Erythroblast (primary cell): ENCODE results near the gene TPD52L1.
A peak's percentile ranks its signal among the peaks of the same experiment; 100 is the strongest.

ENCODE experiments used
- DNase-seq, 2 experiments: peaks; one replicate each; lab custom pipeline; 2025; lab: John Stamatoyannopoulos, UW
- GATA1 ChIP-seq: IDR thresholded peaks from 2 replicates; pipeline ENCODE4 v1.6.1; 2011; ENCODE audit warnings: low read depth, mild to moderate bottlenecking, control low read depth, low read length, moderate library complexity
- POLR2A ChIP-seq: IDR thresholded peaks from 2 replicates; pipeline ENCODE4 v1.6.1; 2011; ENCODE audit warnings: mild to moderate bottlenecking, low read length

TPD52L1 gene

DNA sequence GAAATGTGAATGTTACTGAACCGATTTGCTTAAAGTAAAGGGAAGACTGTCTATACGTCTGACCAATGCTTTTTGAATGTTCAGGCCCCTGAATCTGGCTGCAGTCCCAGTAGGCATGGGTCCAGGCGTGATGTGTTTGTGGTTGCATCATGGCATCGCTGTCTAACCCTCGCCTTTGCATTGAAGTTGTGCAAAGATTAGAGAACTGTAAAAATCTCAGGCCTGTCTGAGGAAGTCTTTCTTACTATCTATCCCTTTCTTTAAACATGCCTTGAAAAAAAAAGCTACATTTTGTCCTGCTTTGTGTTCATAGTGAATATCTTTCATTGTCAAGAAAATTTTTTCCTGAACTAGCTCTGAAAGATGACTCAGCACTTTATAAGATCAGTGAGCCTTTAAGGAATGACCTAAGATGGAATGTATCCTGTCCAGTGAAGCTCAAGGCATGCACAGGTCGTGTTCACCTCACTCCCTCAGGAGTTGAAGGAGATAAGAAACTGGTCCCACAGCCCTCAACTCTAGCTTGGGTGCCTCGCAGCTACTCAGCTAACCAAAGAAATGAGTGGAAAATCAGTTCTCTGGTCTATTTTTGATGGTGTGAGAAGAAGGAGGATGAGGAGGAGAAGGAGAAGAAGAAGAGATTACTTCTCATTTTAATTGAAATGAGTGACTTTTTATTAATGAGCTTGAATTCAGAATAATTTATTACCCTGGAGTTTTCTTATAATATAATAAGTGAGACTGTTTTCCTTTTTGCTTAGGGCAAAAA is 48.6 kb downstream of the TPD52L1 start:
- TF ChIP-seq POLR2A (no peak), GATA1 (no peak)
- peak; percentile 2 to 60 for DNase-seq

DNA sequence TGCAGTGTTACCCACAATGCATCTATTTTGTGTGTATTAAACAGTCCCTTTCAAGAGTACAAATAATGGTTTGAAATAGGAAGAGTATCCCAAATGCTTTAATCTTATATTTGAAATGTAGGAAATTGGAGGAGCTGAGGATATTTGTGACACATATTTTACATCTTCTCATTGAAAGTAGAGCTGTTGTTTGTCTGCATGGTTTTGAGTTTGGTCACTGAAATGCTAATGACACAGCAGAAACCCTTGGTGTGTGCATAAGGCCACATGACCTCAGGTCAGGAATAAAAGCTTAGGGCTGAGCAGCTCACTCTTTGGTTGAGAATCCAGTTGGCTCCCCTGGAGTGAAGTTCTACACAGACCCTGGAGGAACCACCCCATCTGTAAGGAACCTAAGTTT is 49.8 kb downstream of the TPD52L1 start:
- TF ChIP-seq GATA1 (no peak), POLR2A (no peak)
- peak in 1 of 2 experiments; percentile 9 for DNase-seq

DNA sequence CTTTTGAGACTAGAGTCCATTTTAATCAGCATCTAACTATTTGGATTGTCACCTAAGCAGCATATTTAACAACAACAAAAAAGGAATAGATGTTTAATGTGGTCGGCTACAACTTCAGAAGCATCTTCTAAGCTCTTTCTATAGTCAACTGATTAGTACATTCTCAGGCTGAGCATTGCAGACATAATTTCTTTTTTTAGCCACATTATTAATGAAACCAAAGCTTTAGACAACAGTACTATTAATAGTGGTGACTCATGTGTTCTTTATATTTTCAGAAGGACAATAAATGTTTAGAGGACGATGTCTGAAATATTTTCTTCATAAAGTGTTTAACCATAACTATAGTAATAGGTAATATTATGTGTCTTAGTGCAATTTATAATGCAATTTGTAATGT is 52.4 kb downstream of the TPD52L1 start:
- no peak for DNase-seq
- TF ChIP-seq POLR2A (no peak), GATA1 (no peak)

DNA sequence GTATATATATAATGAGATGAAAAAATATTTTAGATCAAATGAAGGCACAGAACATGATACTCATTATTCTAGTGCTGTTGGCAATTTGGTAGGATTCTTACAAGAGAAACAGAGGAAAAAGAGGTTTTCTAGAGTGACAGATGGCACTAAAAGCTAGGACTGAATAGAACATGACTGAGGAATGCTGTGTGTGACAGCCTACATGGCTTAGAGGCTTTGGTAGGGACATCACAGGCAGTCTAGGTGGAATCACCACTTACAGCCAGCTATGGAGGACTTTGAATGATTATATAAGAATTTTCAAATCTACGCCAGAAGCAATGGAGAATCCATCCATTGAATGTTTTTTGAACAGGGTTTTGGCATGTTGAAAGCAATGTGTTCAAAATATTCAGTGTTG is 52.8 kb downstream of the TPD52L1 start:
- TF ChIP-seq GATA1 = no peak
- no peak for TF ChIP-seq POLR2A
- DNase-seq = no peak

DNA sequence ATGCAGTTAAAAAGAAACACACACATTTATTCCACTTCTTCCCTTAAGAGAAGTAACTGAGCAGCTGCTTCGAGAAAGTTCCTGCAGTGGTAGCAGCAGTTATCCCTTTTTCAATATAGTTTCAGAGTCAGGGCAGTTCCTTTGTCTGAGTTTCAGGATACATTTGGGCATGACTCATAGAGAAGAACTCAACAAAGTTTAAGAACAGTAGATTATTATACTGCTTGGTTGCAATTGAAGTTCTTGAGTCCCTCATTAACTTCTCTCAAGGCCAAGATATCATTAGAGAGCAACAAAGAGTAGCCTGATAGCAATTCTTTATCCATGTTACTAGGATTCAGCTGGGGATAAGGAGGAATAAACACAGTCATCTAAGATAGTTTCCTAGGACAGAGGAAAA is 54.4 kb downstream of the TPD52L1 start:
- TF ChIP-seq POLR2A = no peak
- no peak for TF ChIP-seq GATA1
- DNase-seq = no peak

DNA sequence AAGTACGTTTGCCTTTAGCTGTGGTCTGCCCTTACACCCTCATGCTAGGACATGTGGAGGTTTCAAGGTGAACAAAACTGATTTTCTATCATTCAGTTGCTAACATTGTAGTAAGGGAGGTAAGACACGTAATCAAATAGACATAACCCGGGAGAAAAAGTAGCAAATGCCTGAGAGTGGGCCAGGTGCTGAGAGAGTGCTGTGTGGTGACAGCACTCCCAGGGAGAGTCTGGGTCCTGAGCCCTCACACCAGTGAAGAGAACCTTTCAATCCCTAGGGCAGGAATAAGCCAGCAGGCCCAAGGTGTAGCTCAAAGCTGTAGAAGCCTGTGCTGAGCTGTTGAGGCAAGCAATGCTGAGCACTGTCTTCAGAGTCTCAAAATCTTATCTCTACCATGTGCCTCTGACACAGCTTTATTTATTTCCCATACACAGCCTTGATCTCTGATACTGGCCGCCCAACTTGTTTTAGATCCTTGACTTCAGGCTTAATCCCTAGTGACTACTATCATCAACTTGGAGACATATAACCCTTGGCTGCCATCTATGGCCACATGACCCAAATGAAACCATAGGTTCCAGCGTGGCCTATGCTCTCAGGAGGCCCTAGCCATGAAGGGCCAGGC is 55.2 kb downstream of the TPD52L1 start:
- DNase-seq = no peak
- TF ChIP-seq POLR2A (no peak), GATA1 (no peak)

DNA sequence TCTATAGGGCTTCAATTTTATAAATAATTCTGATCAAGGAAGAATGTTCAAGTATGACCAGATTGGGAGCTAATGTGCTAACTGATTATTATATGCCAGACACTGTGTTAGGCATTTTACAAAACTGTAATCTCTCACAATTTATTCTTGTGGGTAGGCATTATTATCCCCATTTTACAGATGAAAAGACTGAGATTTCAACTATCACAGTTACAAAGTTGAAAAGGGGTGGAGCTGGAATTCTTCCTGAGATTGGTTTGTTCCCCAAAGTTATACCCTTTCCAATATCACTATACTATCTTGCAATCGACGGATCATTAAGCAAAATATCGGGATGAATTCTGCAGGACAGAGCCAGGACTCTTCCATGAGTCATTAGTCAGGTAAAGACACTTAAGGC is 57.1 kb downstream of the TPD52L1 start:
- TF ChIP-seq GATA1 = no peak
- TF ChIP-seq POLR2A = no peak
- no peak for DNase-seq

DNA sequence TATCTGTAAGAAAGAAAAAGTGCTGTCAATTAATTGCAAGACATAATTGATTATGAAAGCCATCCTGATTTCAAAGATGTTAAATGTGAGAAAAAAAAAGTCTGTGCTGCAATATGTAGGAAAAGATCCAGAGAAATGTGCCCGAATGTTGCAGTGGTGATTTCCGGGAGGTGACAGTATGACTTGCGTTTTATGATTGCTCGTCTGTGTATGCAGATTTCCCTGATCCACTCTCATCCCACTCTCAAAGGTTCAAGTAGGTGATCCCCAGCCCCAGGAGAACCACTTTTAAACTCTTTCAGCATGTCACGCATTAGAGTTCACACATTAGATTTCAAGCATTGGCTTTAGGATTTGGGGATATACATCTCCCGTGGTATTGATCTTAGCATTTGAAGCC is 57.8 kb downstream of the TPD52L1 start:
- TF ChIP-seq GATA1 (no peak), POLR2A (no peak)
- no peak for DNase-seq

DNA sequence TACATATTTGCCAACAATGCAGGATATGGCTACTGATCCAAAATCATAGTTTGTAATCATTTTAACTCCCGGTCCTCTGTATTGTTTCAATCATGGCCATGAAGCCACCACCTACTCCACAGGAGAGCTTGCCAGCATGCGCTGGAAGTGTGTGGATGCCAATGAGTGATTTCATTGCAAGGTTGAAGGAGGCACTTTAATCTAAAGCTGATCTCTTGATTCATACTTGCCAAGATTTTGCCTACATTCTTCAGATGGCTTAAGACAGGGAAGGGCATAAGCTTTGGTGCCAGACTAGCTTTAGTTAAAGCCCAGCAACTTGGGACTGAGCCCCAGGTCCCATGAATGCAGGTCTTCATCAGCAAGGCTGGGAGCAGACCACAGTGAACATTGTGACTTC is 58.8 kb downstream of the TPD52L1 start:
- no peak for DNase-seq
- TF ChIP-seq GATA1 = no peak
- no peak for TF ChIP-seq POLR2A

DNA sequence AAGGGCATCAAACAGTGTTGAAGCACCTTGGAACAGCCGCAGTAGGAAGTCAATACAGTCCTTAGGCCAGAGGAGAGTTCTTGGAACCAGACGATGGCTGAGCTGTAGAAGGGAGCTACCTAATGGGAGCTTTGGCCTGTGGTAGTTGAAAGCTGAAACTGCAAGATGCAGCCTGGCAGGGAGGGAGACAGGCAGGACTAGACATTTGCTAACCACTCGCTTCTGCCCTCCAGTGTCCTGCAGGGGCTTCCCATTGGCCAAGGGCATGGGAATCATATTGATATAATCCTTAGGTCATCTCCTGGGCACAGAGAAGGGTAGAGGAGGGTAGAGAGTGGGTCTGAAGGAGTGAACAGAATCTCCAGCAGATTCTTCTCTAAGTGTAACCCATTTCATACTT is 60.4 kb downstream of the TPD52L1 start:
- no peak for DNase-seq
- no peak for TF ChIP-seq GATA1
- TF ChIP-seq POLR2A = no peak

DNA sequence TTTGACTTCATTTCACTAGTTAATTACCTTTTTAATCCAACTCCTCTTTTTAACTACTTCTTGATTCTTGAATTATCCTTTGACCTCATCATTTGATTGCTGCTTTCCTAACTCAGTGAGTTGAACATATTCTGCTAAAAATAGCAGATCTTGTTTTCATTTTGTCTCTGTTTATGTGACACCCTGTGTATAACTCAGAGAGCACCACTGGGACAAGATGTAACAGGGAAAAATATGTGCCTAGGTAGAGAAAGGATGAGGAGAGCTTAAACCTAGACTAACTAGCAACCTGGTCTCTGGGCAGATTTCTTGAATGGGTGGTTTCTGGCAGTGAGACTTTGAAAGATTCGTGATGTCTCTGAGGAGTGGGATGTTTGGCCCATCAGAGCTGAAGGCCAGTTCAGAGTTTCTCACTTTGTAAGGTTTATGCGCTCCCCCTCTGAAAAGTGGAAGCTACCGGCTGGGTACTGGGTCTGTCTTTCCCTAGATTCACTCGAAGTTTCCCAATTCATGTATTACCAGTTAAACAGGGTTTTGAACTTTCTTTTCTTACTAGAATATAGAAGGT is 61.8 kb downstream of the TPD52L1 start:
- TF ChIP-seq GATA1 (no peak), POLR2A (no peak)
- DNase-seq = no peak

DNA sequence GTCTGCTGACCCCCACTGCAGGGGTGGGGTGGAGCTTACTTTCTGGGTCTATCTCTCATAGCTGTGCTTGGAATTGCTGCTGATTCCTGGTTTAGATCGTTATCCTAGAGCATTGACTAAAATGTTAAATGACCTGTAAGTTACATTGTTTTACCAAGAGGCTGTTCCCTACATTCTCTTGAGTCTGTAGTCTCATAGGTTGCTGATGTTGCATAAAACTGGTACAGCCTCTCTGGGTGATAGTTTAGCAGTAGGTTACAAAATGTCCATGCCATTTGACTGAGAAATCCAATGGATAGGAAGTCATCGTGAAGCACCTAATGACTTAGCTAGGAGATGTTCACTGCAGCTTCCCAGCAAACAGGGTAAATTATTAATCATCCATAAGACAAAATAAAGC is 62.4 kb downstream of the TPD52L1 start:
- DNase-seq = no peak
- TF ChIP-seq POLR2A (no peak), GATA1 (no peak)

DNA sequence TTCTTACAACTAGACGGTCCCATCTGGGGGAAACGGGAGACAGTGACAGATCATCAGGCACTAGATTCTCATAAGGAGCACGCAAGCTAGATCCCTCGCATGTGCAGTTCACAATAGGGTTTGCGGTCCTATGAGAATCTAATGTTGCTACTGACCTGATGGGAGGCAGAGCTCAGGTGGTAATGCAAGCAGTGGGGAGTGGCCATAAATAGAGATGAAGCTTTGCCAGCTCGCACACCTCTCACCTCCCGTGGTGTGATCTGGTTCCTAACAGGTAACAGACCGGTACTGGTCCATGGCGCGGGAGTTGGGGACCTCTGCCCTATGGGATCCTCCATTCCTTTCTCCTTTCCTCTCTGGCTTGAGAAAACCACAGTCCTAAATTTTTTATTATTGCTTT is 63.8 kb downstream of the TPD52L1 start:
- no peak for DNase-seq
- no peak for TF ChIP-seq POLR2A
- no peak for TF ChIP-seq GATA1

DNA sequence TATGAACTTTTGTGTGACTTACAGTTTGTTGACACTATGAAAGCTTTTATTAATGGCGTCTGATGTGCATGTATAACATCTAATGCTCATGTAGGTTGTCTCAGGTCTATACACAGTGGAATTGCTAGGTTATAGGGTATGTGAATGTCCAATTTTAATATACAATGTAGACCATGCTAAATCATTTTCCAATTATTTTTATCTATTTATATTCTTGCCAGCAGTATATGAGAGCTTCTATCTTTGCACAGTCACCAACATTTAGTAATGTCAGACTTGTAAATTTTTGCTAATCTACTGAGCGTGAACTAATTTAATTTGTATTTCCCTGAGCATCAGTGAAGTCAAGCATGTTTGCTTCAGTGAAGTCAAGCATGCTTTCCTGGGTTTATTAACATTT is 64.4 kb downstream of the TPD52L1 start:
- TF ChIP-seq GATA1 = no peak
- no peak for TF ChIP-seq POLR2A
- DNase-seq = no peak

DNA sequence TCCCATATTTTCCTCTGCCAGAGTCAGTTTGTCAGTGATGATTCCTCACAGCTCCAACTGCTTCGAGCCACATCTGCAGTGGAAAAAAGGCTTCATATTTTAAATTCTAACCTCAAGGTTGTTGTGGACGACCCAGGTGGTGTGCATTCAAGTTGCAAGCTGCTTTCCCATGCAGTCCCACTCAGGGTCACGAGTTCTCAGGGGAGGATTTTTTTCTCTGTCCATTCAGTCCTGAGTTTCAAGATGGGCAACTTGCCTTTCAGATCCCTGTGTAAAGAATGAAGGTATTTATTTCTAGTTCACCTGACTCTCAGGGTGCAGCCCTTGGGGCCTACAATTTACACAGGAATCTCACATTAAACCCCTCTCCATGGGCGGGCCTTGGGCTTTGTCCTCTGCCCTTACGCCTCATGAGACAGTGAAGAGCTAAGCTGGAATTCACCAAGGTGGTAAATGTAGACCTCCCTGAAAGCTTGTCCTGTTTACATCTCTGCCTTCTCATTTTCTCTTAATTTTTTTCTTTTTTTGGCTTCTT is 65.9 kb downstream of the TPD52L1 start:
- TF ChIP-seq POLR2A = no peak
- TF ChIP-seq GATA1 = no peak

More for the DNA sequence above, 65.9 kb downstream of the TPD52L1 start:
- no peak for DNase-seq
